GM21381 (cell line): Measurements from ENCODE around the gene NR1H2.

Experiments
- ATAC-seq: cut with Tn5 transposase; IDR thresholded peaks from one replicate; pipeline ENCODE4 v1.9.1; 2021; ENCODE audit warnings: mild to moderate bottlenecking, moderate library complexity; ENCODE audit not compliant: unreplicated experiment

The NR1H2 gene

GRCh38 chr19:50420808-50421207 is 44.6 kb downstream of the NR1H2 start:
- ATAC-seq: no peak

GRCh38 chr19:50422397-50423278 is 46.4 kb downstream of the NR1H2 start:
- ATAC-seq: no peak

- no peak for ATAC-seq
These were observed 47.2 kb downstream of the NR1H2 start for GRCh38 chr19:50423279-50424113.

GRCh38 chr19:50425581-50425980 is 49.3 kb downstream of the NR1H2 start:
- ATAC-seq: no peak

- ATAC-seq: no peak
These were observed 51.2 kb downstream of the NR1H2 start for GRCh38 chr19:50427318-50427925.

GRCh38 chr19:50427997-50428425 is 51.8 kb downstream of the NR1H2 start:
- no peak for ATAC-seq

- ATAC-seq: no peak
These were observed 52.7 kb downstream of the NR1H2 start for GRCh38 chr19:50428772-50429463.

- no peak for ATAC-seq
These were observed 54.7 kb downstream of the NR1H2 start for GRCh38 chr19:50430888-50431342.

- ATAC-seq: peak; percentile 72
These were observed 55.3 kb downstream of the NR1H2 start for GRCh38 chr19:50431343-50432220.

- no peak for ATAC-seq
These were observed 56.2 kb downstream of the NR1H2 start, which contains the start of gene MYBPC2 for GRCh38 chr19:50432221-50433028. MYBPC2 (plus strand) TSS chr19:50432892; CDS start chr19:50432954, 62 bp downstream.
